ENCODE data around the gene KIN. TPM values are rescaled to one million over a fixed set of nuclear protein-coding genes. Genes with fewer than 3 reads are reported as not detected.
"Not testable (repeated sequence)": the region's sequence is repeated elsewhere in the genome, so short reads cannot be mapped to it uniquely, and the experiment has no call there.

KIN gene
- total RNA-seq, 1 donor from 2014 or later: 19.2 TPM

DNA sequence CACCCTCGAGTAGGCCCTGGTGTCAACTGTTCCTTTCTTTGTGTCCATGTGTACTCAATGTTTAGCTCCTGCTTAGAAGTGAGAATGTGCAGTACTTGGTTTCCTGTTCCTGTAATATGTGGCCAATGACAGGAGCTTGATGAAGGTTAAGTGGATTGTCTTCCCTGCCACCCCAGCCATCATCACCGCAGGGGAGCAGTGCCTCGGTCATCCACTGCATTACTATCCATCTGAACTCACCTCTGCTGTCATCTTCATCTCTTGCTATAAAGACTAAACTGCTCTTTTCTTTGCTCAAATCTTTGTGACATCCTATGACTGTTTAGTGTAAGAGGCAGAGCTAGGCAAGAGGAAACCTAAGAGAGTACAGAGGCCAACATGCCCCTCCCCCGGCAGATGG is 69.1 kb downstream of the KIN start:
- no peak overlapping the region for H3K4me3 Mint-ChIP-seq
- no peaks in the 10 kb centered on the region for H3K9me3 Mint-ChIP-seq
- no peak overlapping the region for H3K27ac Mint-ChIP-seq
- DNase-seq (ENCODE audit: low spot score in 2 of 2, unreplicated experiment in 2 of 2): no peak
- H3K36me3 Mint-ChIP-seq: no peaks in the 10 kb centered on the region
- peaks cover 36% of the 10 kb centered on the region for H3K27me3 Mint-ChIP-seq (ENCODE audit: low read depth)
- TF ChIP-seq, protein P1, sequence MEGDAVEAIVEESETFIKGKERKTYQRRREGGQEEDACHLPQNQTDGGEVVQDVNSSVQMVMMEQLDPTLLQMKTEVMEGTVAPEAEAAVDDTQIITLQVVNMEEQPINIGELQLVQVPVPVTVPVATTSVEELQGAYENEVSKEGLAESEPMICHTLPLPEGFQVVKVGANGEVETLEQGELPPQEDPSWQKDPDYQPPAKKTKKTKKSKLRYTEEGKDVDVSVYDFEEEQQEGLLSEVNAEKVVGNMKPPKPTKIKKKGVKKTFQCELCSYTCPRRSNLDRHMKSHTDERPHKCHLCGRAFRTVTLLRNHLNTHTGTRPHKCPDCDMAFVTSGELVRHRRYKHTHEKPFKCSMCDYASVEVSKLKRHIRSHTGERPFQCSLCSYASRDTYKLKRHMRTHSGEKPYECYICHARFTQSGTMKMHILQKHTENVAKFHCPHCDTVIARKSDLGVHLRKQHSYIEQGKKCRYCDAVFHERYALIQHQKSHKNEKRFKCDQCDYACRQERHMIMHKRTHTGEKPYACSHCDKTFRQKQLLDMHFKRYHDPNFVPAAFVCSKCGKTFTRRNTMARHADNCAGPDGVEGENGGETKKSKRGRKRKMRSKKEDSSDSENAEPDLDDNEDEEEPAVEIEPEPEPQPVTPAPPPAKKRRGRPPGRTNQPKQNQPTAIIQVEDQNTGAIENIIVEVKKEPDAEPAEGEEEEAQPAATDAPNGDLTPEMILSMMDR (IDR thresholded peaks at IDR 0.05; ENCODE audit: unreplicated experiment): no peak
- H3K4me1 Mint-ChIP-seq: no peaks in the 10 kb centered on the region

DNA sequence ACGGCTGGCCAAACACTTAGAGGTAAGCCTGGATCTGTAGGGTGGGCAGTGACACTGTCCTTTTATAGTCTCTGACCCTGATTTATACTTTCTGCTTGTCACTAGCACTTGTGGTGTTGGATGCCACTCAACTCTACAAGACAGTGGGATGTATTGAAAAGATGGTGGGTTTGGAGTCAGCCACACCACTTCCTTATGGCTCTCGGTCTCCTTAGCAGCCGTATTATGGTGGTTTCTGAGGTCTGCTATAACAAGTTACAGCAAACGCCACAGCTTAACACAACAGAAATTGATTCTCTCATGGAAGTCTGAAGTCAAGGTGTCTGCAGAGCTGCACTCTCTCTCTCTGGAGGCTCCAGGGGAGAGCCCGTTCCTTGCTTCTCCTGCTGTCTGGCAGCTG is 70.0 kb downstream of the KIN start:
- H3K27me3 Mint-ChIP-seq (ENCODE audit: low read depth): peaks cover 35% of the 10 kb centered on the region
- H3K36me3 Mint-ChIP-seq: no peaks in the 10 kb centered on the region
- no peaks in the 10 kb centered on the region for H3K4me1 Mint-ChIP-seq
- TF ChIP-seq, protein P1 (IDR thresholded peaks at IDR 0.05; ENCODE audit: unreplicated experiment): no peak
- no peak overlapping the region for H3K4me3 Mint-ChIP-seq
- no peak overlapping the region for H3K27ac Mint-ChIP-seq
- DNase-seq (ENCODE audit: low spot score in 2 of 2, unreplicated experiment in 2 of 2): no peak
- H3K9me3 Mint-ChIP-seq: no peaks in the 10 kb centered on the region

DNA sequence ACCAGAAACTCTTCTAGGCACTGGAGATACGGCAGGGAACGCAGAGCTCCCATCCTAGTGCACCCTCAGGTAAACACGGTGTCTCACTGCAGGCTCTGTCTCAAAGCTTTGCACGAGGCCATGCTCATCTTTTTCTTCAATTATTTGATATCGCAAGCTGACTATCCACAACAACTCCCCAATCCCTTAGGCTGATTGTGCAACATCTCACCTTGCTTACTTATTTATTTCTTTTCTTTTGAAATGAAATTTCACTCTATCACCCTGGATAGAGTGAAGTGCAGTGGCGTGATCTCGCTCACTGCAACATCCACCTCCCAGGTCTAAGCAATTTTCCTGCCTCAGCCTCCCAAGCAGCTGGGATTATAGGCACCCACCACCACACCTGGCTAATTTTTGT is 72.3 kb downstream of the KIN start:
- Mint-ChIP-seq H3K36me3 (no peaks in the 10 kb centered on the region), H3K9me3 (no peaks in the 10 kb centered on the region), H3K4me1 (no peaks in the 10 kb centered on the region)

GRCh38 chr10:7711075-7711474 is 76.7 kb downstream of the KIN start:
- not testable (repeated sequence) for DNase-seq (ENCODE audit: low spot score in 2 of 2, unreplicated experiment in 2 of 2); H3K27ac Mint-ChIP-seq; H3K36me3 Mint-ChIP-seq; H3K4me3 Mint-ChIP-seq; H3K9me3 Mint-ChIP-seq; H3K4me1 Mint-ChIP-seq
- peaks cover 27% of the 10 kb centered on the region for H3K27me3 Mint-ChIP-seq (ENCODE audit: low read depth)

More for the DNA sequence above, 72.3 kb downstream of the KIN start:
- H3K27ac Mint-ChIP-seq: no peak overlapping the region
- H3K4me3 Mint-ChIP-seq: no peak overlapping the region
- H3K27me3 Mint-ChIP-seq (ENCODE audit: low read depth): peaks cover 16% of the 10 kb centered on the region
- TF ChIP-seq, protein P1 (IDR thresholded peaks at IDR 0.05; ENCODE audit: unreplicated experiment): no peak
- DNase-seq (ENCODE audit: low spot score in 2 of 2, unreplicated experiment in 2 of 2): no peak

DNA sequence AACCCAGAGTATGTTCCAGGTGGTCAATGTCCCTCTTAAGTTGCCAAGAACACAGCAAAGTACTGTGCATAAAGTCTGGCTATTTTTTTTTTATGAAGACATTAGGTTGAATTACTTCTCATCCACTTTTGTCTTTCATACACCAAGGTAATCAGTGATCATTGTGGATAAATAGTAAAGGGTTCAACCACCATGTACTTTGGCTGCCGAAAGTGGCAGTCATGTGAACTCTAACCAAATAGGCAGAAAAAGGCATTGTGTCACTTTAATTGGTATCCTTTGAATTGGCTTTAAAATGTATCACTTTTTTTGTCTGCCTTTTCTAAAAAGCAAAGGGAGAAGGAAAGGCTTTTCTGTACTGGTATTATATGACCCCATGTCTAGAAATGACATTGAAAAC is 77.3 kb downstream of the KIN start:
- H3K27me3 Mint-ChIP-seq (ENCODE audit: low read depth): peaks cover 30% of the 10 kb centered on the region
- TF ChIP-seq, protein P1 (IDR thresholded peaks at IDR 0.05; ENCODE audit: unreplicated experiment): no peak
- no peak overlapping the region for H3K27ac Mint-ChIP-seq

DNA sequence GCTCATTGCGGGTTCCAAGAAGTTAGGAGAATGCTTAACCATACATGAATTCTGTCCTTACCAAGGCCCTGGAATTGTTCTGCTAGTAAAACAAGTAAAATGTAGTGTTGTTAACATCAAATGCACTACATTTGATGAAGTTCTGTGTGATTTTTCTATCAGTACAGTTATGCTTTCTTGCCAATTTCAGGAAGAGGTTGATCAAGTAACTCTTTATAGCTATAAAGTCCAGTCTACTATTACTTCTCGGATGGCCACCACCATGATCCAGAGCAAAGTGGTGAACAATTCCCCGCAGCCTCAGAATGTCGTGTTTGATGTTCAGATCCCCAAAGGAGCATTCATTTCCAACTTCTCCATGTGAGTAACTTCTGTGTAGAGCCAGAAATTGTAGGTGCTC is 79.0 kb downstream of the KIN start:
- no peak for DNase-seq (ENCODE audit: low spot score in 2 of 2, unreplicated experiment in 2 of 2)
- no peaks in the 10 kb centered on the region for H3K36me3 Mint-ChIP-seq
- H3K4me3 Mint-ChIP-seq: no peak overlapping the region
- H3K9me3 Mint-ChIP-seq: no peaks in the 10 kb centered on the region
- TF ChIP-seq, protein P1 (IDR thresholded peaks at IDR 0.05; ENCODE audit: unreplicated experiment): no peak
- no peaks in the 10 kb centered on the region for H3K4me1 Mint-ChIP-seq
- no peak overlapping the region for H3K27ac Mint-ChIP-seq
- peaks cover 41% of the 10 kb centered on the region for H3K27me3 Mint-ChIP-seq (ENCODE audit: low read depth)

More for the DNA sequence above, 77.3 kb downstream of the KIN start:
- DNase-seq (ENCODE audit: low spot score in 2 of 2, unreplicated experiment in 2 of 2): no peak
- H3K9me3 Mint-ChIP-seq: no peaks in the 10 kb centered on the region
- H3K36me3 Mint-ChIP-seq: no peaks in the 10 kb centered on the region
- H3K4me3 Mint-ChIP-seq: no peak overlapping the region
- H3K4me1 Mint-ChIP-seq: no peaks in the 10 kb centered on the region
